HG03025 (cell line): ENCODE data around the gene ANKRD6.
"Not testable (repeated sequence)": the region's sequence is repeated elsewhere in the genome, so short reads cannot be mapped to it uniquely, and the experiment has no call there.

Experiments
- ATAC-seq: cut with Tn5 transposase; IDR thresholded peaks from one replicate; pipeline ENCODE4 v1.9.1; 2021; ENCODE audit warnings: mild to moderate bottlenecking, moderate library complexity; ENCODE audit not compliant: unreplicated experiment, low FRiP score

ANKRD6 gene

GRCh38 chr6:89589297-89590025 is 156.5 kb downstream of the ANKRD6 start:
- ATAC-seq: no peak

GRCh38 chr6:89590133-89590532 is 157.2 kb downstream of the ANKRD6 start:
- ATAC-seq: no peak

- ATAC-seq: no peak
Observed at GRCh38 chr6:89591745-89592144, 158.8 kb downstream of the ANKRD6 start.

GRCh38 chr6:89596056-89596455 is 163.1 kb downstream of the ANKRD6 start:
- ATAC-seq: peak; percentile 70

- no peak for ATAC-seq
Observed at GRCh38 chr6:89596484-89596883, 163.5 kb downstream of the ANKRD6 start.

- no peak for ATAC-seq
Observed at GRCh38 chr6:89597372-89597771, 164.4 kb downstream of the ANKRD6 start.

- ATAC-seq: no peak
Observed at GRCh38 chr6:89597988-89598387, 165.0 kb downstream of the ANKRD6 start.

GRCh38 chr6:89599727-89600126 is 166.8 kb downstream of the ANKRD6 start:
- no peak for ATAC-seq

GRCh38 chr6:89602166-89602565 is 169.2 kb downstream of the ANKRD6 start:
- no peak for ATAC-seq

GRCh38 chr6:89604653-89605052 is 171.7 kb downstream of the ANKRD6 start:
- no peak for ATAC-seq

- ATAC-seq: no peak
Observed at GRCh38 chr6:89605861-89606260, 172.9 kb downstream of the ANKRD6 start.

- no peak for ATAC-seq
Observed at GRCh38 chr6:89610149-89610642, 177.2 kb downstream of the ANKRD6 start.

GRCh38 chr6:89611666-89612065 is 178.7 kb downstream of the ANKRD6 start:
- no peak for ATAC-seq

GRCh38 chr6:89612121-89612520 is 179.2 kb downstream of the ANKRD6 start:
- no peak for ATAC-seq

- ATAC-seq: no peak
Observed at GRCh38 chr6:89613790-89614189, 180.8 kb downstream of the ANKRD6 start.

GRCh38 chr6:89615882-89616281 is 182.9 kb downstream of the ANKRD6 start:
- ATAC-seq: no peak

GRCh38 chr6:89616531-89616930 is 183.6 kb downstream of the ANKRD6 start:
- ATAC-seq: no peak

GRCh38 chr6:89618026-89618425 is 185.1 kb downstream of the ANKRD6 start:
- ATAC-seq: no peak

GRCh38 chr6:89619567-89619966 is 186.6 kb downstream of the ANKRD6 start:
- no peak for ATAC-seq

- ATAC-seq: no peak
Observed at GRCh38 chr6:89623749-89624148, 190.8 kb downstream of the ANKRD6 start.

GRCh38 chr6:89630488-89630887 is 197.5 kb downstream of the ANKRD6 start:
- no peak for ATAC-seq

GRCh38 chr6:89636412-89636811 is 203.5 kb downstream of the ANKRD6 start:
- not testable (repeated sequence) for ATAC-seq

- no peak for ATAC-seq
Observed at GRCh38 chr6:89637960-89638319, 205.0 kb downstream of the ANKRD6 start.
